Gastroesophageal sphincter (tissue), 3 donors: ENCODE data around the gene CHRNA7.

ENCODE experiments used
- CTCF ChIP-seq, 4 experiments: fragments of 200-600 bp in 2 of 4; fragments of 450-650 bp in 2 of 4; sonication (generic) in 1 of 4; IDR thresholded peaks; one replicate each; pipeline ENCODE4 v1.5.1; 2017 to 2019; ENCODE audit warnings: antibody characterized with exemption in 4 of 4, mild to moderate bottlenecking in 2 of 4, moderate library complexity in 2 of 4
- POLR2A ChIP-seq, 2 donors: fragments of 450-650 bp; IDR thresholded peaks; one replicate each; pipeline ENCODE4 v1.6.1; 2017; ENCODE audit warnings: antibody characterized with exemption in 2 of 2, mild to moderate bottlenecking in 2 of 2, moderate library complexity in 1 of 2

GRCh38 chr15:32029862-32030781 is at the start of gene CHRNA7:
- TF ChIP-seq CTCF (IDR thresholded peaks at IDR 0.05) (peak in 2 of 4 experiments; percentile 30 to 53), POLR2A (IDR thresholded peaks at IDR 0.05) (no peak)
